ENCODE results near the gene FADS1. TPM values are rescaled to one million over a fixed set of nuclear protein-coding genes. Genes with fewer than 3 reads are reported as not detected.

The FADS1 gene
- total and polyA plus RNA-seq, 2 of the 13 experiments (the other 11 are each of a cell fraction or from before 2014, with no cell fraction given): 91.8 to 108 TPM

GRCh38 chr11:61791737-61792309 is 25.0 kb downstream of the FADS1 start (continued):
- TF ChIP-seq POGK (CRISPR knock-in tag; conservative IDR thresholded peaks at IDR 0.05): no peak
- no peak for TF ChIP-seq PBX2 (CRISPR knock-in tag; IDR thresholded peaks at IDR 0.05)
- no peak for TF ChIP-seq ZFP41 (CRISPR knock-in tag; IDR thresholded peaks at IDR 0.05; ENCODE audit: borderline replicate concordance)
- TF ChIP-seq DNMT3B (CRISPR knock-in tag; conservative IDR thresholded peaks at IDR 0.05): no peak
- no peak for TF ChIP-seq NRL (CRISPR knock-in tag; IDR thresholded peaks at IDR 0.05; ENCODE audit: borderline replicate concordance)
- no peak for TF ChIP-seq PTBP1 (IDR thresholded peaks at IDR 0.05; ENCODE audit: low read depth, low read length, poor library complexity, severe bottlenecking)
- TF ChIP-seq FUBP1 (CRISPR knock-in tag; IDR thresholded peaks at IDR 0.05; ENCODE audit: borderline replicate concordance): no peak
- TF ChIP-seq ZNF770 (CRISPR knock-in tag; IDR thresholded peaks at IDR 0.05): no peak; the same call in 1 of the 2 replicates
- TF ChIP-seq ELF3 (CRISPR knock-in tag; IDR thresholded peaks at IDR 0.05): no peak
- no peak for TF ChIP-seq ZNF562 (CRISPR knock-in tag; IDR thresholded peaks at IDR 0.05; ENCODE audit: borderline replicate concordance)
- no peak for TF ChIP-seq ZNF251 (CRISPR knock-in tag; IDR thresholded peaks at IDR 0.05)
- no peak for TF ChIP-seq ZBTB42 (CRISPR knock-in tag; IDR thresholded peaks at IDR 0.05)
- no peak for TF ChIP-seq HOXD1 (CRISPR knock-in tag; IDR thresholded peaks at IDR 0.05)
- TF ChIP-seq DZIP1 (CRISPR knock-in tag; IDR thresholded peaks at IDR 0.05): no peak
- no peak for TF ChIP-seq RXRA (CRISPR knock-in tag; IDR thresholded peaks at IDR 0.05)
- no peak for TF ChIP-seq FOXA1 (IDR thresholded peaks at IDR 0.05)
- no peak for TF ChIP-seq FOXA1 (CRISPR knock-in tag; IDR thresholded peaks at IDR 0.05)
- no peak for TF ChIP-seq FOXO4 (CRISPR knock-in tag; conservative IDR thresholded peaks at IDR 0.05)
- peak; percentile 72; the same call in 1 of the 2 replicates for TF ChIP-seq ZSCAN22 (CRISPR knock-in tag; IDR thresholded peaks at IDR 0.05)
- TF ChIP-seq ELF1 (CRISPR knock-in tag; IDR thresholded peaks at IDR 0.05): no peak

Data from HepG2 (cell line).